ENCODE measurements around the gene RAB44. TPM values are rescaled to one million over a fixed set of nuclear protein-coding genes. Genes with fewer than 3 reads are reported as not detected.
A peak's percentile ranks its signal among the peaks of the same experiment; 100 is the strongest.

The RAB44 gene
- total and polyA plus RNA-seq, 2 of the 13 experiments (the other 11 are each of a cell fraction or from before 2014, with no cell fraction given), result not detected

DNA sequence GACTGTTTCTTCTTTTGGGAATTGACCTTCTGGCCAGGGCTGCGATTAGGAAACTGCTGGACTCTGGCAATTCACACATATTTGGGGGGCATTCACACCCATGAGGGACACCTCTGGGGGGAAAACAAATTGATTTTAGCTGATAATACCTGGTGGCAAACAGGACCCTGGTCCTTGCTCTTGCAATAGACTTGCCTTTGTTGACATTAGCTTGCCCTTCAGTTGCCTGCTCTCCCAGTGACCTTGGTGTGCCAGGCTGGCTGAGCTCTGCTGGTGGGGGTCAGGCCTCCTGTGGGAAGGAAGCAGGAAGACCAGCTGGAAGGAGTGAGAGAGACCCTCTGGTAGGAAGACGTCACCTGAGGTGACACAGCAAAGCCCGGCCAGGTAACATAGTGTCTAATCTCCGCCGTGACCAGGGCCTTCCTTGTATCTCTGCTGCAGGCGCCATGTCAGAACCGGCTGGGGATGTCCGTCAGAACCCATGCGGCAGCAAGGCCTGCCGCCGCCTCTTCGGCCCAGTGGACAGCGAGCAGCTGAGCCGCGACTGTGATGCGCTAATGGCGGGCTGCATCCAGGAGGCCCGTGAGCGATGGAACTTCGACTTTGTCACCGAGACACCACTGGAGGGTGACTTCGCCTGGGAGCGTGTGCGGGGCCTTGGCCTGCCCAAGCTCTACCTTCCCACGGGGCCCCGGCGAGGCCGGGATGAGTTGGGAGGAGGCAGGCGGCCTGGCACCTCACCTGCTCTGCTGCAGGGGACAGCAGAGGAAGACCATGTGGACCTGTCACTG lies 13.8 kb upstream of the RAB44 start (continued):
- no peak for TF ChIP-seq CBX2 (IDR thresholded peaks at IDR 0.05; ENCODE audit: low read depth, low read length)
- TF ChIP-seq CBX2 (CRISPR knock-in tag; IDR thresholded peaks at IDR 0.05; ENCODE audit: low read depth), result 0 out of 2 replicates have a peak, but pooled peaks have one; percentile 32
- peak; percentile 46 for TF ChIP-seq NFKB2 (CRISPR knock-in tag; IDR thresholded peaks at IDR 0.05; ENCODE audit: borderline replicate concordance)
- peak; percentile 83 for TF ChIP-seq ZNF781 (CRISPR knock-in tag; IDR thresholded peaks at IDR 0.05; ENCODE audit: borderline replicate concordance, not compliant biosample characterization)
- no peak for TF ChIP-seq GMEB2 (CRISPR knock-in tag; IDR thresholded peaks at IDR 0.05; ENCODE audit: low read depth)
- peak; percentile 87; the same call in 1 of the 2 replicates for TF ChIP-seq DPF2 (CRISPR knock-in tag; IDR thresholded peaks at IDR 0.05; ENCODE audit: borderline replicate concordance, low read depth)
- no peak for TF ChIP-seq KAT2B (IDR thresholded peaks at IDR 0.05; ENCODE audit: borderline replicate concordance, low read depth, low read length)
- peak; percentile 66; the same call in 1 of the 2 replicates for TF ChIP-seq ZNF335 (CRISPR knock-in tag; IDR thresholded peaks at IDR 0.05)
- no peak for TF ChIP-seq ZNF10 (CRISPR knock-in tag; IDR thresholded peaks at IDR 0.05; ENCODE audit: borderline replicate concordance, low read depth)
- TF ChIP-seq DR1 (CRISPR knock-in tag; IDR thresholded peaks at IDR 0.05), result no peak; the same call in 1 of the 2 replicates
- TF ChIP-seq SP5 (CRISPR knock-in tag; IDR thresholded peaks at IDR 0.05; ENCODE audit: borderline replicate concordance, low read depth), result peak; percentile 73
- peak; percentile 67 for TF ChIP-seq YEATS2 (CRISPR knock-in tag; IDR thresholded peaks at IDR 0.05; ENCODE audit: borderline replicate concordance)
- TF ChIP-seq, protein P1, sequence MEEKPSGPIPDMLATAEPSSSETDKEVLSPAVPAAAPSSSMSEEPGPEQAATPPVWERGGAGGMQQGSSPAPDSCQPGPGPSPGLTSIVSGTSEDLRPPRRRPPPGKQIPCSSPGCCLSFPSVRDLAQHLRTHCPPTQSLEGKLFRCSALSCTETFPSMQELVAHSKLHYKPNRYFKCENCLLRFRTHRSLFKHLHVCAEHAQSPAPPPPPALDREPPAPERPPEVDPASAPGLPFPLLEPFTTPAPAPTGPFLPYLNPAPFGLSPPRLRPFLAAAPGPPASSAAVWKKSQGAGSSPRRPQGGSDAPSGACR (CRISPR knock-in tag; IDR thresholded peaks at IDR 0.05), result no peak
- TF ChIP-seq MLLT10 (CRISPR knock-in tag; IDR thresholded peaks at IDR 0.05), result no peak
- TF ChIP-seq ZFP91 (CRISPR knock-in tag; IDR thresholded peaks at IDR 0.05; ENCODE audit: borderline replicate concordance), result no peak; the same call in 1 of the 2 replicates
- TF ChIP-seq ZEB1 (IDR thresholded peaks at IDR 0.05; ENCODE audit: insufficient replicate concordance, low read depth), result peak; percentile 76
- peak; percentile 99 for TF ChIP-seq ZNF333 (CRISPR knock-in tag; IDR thresholded peaks at IDR 0.05; ENCODE audit: borderline replicate concordance)
- TF ChIP-seq ZNF773 (CRISPR knock-in tag; IDR thresholded peaks at IDR 0.05; ENCODE audit: borderline replicate concordance), result no peak
- TF ChIP-seq, protein P2, sequence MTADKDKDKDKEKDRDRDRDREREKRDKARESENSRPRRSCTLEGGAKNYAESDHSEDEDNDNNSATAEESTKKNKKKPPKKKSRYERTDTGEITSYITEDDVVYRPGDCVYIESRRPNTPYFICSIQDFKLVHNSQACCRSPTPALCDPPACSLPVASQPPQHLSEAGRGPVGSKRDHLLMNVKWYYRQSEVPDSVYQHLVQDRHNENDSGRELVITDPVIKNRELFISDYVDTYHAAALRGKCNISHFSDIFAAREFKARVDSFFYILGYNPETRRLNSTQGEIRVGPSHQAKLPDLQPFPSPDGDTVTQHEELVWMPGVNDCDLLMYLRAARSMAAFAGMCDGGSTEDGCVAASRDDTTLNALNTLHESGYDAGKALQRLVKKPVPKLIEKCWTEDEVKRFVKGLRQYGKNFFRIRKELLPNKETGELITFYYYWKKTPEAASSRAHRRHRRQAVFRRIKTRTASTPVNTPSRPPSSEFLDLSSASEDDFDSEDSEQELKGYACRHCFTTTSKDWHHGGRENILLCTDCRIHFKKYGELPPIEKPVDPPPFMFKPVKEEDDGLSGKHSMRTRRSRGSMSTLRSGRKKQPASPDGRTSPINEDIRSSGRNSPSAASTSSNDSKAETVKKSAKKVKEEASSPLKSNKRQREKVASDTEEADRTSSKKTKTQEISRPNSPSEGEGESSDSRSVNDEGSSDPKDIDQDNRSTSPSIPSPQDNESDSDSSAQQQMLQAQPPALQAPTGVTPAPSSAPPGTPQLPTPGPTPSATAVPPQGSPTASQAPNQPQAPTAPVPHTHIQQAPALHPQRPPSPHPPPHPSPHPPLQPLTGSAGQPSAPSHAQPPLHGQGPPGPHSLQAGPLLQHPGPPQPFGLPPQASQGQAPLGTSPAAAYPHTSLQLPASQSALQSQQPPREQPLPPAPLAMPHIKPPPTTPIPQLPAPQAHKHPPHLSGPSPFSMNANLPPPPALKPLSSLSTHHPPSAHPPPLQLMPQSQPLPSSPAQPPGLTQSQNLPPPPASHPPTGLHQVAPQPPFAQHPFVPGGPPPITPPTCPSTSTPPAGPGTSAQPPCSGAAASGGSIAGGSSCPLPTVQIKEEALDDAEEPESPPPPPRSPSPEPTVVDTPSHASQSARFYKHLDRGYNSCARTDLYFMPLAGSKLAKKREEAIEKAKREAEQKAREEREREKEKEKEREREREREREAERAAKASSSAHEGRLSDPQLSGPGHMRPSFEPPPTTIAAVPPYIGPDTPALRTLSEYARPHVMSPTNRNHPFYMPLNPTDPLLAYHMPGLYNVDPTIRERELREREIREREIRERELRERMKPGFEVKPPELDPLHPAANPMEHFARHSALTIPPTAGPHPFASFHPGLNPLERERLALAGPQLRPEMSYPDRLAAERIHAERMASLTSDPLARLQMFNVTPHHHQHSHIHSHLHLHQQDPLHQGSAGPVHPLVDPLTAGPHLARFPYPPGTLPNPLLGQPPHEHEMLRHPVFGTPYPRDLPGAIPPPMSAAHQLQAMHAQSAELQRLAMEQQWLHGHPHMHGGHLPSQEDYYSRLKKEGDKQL (CRISPR knock-in tag; IDR thresholded peaks at IDR 0.05; ENCODE audit: low read depth), result peak; percentile 100
